Measurements from ENCODE around the gene LONRF2. TPM values are rescaled to one million over a fixed set of nuclear protein-coding genes. Genes with fewer than 3 reads are reported as not detected.

LONRF2 gene
- total RNA-seq, 1 donor from 2014 or later = 0.45 TPM

- no peaks in the 10 kb centered on the region for H3K9me3 ChIP-seq (ENCODE audit: insufficient read depth, low read depth, low read length)
- TF ChIP-seq EZH2 (IDR thresholded peaks at IDR 0.05; ENCODE audit: insufficient read depth, low read length) (no peak), CTCF (IDR thresholded peaks at IDR 0.05; ENCODE audit: insufficient read depth, low read depth, low read length) (no peak)
- Mint-ChIP-seq H3K36me3 (ENCODE audit: low read depth, unreplicated experiment) (no peaks in the 10 kb centered on the region), H3K27ac (ENCODE audit: unreplicated experiment) (peak overlapping the region; percentile 36), H3K27me3 (ENCODE audit: low read depth, unreplicated experiment) (no peaks in the 10 kb centered on the region), H3K4me3 (ENCODE audit: unreplicated experiment) (no peak overlapping the region), H3K9me3 (ENCODE audit: unreplicated experiment) (no peaks in the 10 kb centered on the region), H3K4me1 (ENCODE audit: low read depth, unreplicated experiment) (peaks cover 25% of the 10 kb centered on the region)
- FAIRE-seq (no peak), DNase-seq (ENCODE audit: low read depth) (peak; percentile 92)
- no peak overlapping the region for H3K4me3 ChIP-seq (ENCODE audit: insufficient read depth, low read depth, low read length)
- no peaks in the 10 kb centered on the region for H3K36me3 ChIP-seq (ENCODE audit: insufficient read depth, low read length)
- no peak overlapping the region for H3K27ac ChIP-seq (ENCODE audit: low read depth, low read length)
- H3K79me2 ChIP-seq (ENCODE audit: insufficient read depth, low read length) = no peaks in the 10 kb centered on the region
- no peaks in the 10 kb centered on the region for H4K20me1 ChIP-seq (ENCODE audit: insufficient read depth, low read length)
- H3K27me3 ChIP-seq (ENCODE audit: insufficient read depth, low read length) = no peaks in the 10 kb centered on the region
- H2AFZ ChIP-seq (ENCODE audit: low read depth, low read length) = no peak overlapping the region
- peak overlapping the region; percentile 44 for H3K4me2 ChIP-seq (ENCODE audit: low read length)
- peaks cover 34% of the 10 kb centered on the region for H3K4me1 ChIP-seq (ENCODE audit: insufficient read depth, low read length)
- no peak overlapping the region for H3K9ac ChIP-seq (ENCODE audit: low read length)
These were observed 36.6 kb downstream of the LONRF2 start for GRCh38 chr2:100285691-100286090.

DNA sequence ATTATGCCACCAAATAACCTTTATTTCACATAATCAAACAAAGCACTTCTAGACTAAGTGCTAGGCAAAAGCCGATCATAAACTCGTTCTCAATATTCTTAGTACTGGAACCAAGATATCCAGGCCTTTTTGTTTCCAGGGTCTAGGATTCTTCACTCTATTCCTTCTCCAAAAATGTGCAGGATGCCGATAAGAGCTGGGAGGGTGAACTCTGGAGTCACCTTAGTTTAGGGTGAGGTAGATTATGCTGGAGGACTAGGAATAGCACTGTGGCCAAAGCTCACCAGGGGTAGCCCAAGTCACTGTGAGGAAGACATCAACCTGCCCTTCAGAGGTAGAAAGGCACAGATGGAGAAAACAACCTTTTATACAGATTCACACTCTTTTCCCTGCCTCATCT, 37.3 kb downstream of the LONRF2 start:
- no peak overlapping the region for H3K4me2 ChIP-seq (ENCODE audit: low read length)
- no peak for FAIRE-seq
- no peak overlapping the region for H3K27ac Mint-ChIP-seq (ENCODE audit: unreplicated experiment)
- H3K9me3 ChIP-seq (ENCODE audit: insufficient read depth, low read depth, low read length) = no peaks in the 10 kb centered on the region
- H3K4me3 ChIP-seq (ENCODE audit: insufficient read depth, low read depth, low read length) = no peak overlapping the region
- TF ChIP-seq CTCF (IDR thresholded peaks at IDR 0.05; ENCODE audit: insufficient read depth, low read depth, low read length) (no peak), EZH2 (IDR thresholded peaks at IDR 0.05; ENCODE audit: insufficient read depth, low read length) (no peak)
- no peaks in the 10 kb centered on the region for H3K36me3 Mint-ChIP-seq (ENCODE audit: low read depth, unreplicated experiment)
- no peaks in the 10 kb centered on the region for H4K20me1 ChIP-seq (ENCODE audit: insufficient read depth, low read length)
- H3K4me3 Mint-ChIP-seq (ENCODE audit: unreplicated experiment) = no peak overlapping the region
- H2AFZ ChIP-seq (ENCODE audit: low read depth, low read length) = no peak overlapping the region
- peaks cover 25% of the 10 kb centered on the region for H3K4me1 Mint-ChIP-seq (ENCODE audit: low read depth, unreplicated experiment)
- H3K9me3 Mint-ChIP-seq (ENCODE audit: unreplicated experiment) = no peaks in the 10 kb centered on the region
- peaks cover 28% of the 10 kb centered on the region for H3K4me1 ChIP-seq (ENCODE audit: insufficient read depth, low read length)
- H3K27me3 Mint-ChIP-seq (ENCODE audit: low read depth, unreplicated experiment) = no peaks in the 10 kb centered on the region
- no peaks in the 10 kb centered on the region for H3K36me3 ChIP-seq (ENCODE audit: insufficient read depth, low read length)
- DNase-seq (ENCODE audit: low read depth) = no peak
- H3K79me2 ChIP-seq (ENCODE audit: insufficient read depth, low read length) = no peaks in the 10 kb centered on the region
- H3K9ac ChIP-seq (ENCODE audit: low read length) = no peak overlapping the region
- no peak overlapping the region for H3K27ac ChIP-seq (ENCODE audit: low read depth, low read length)
- H3K27me3 ChIP-seq (ENCODE audit: insufficient read depth, low read length) = no peaks in the 10 kb centered on the region

DNA sequence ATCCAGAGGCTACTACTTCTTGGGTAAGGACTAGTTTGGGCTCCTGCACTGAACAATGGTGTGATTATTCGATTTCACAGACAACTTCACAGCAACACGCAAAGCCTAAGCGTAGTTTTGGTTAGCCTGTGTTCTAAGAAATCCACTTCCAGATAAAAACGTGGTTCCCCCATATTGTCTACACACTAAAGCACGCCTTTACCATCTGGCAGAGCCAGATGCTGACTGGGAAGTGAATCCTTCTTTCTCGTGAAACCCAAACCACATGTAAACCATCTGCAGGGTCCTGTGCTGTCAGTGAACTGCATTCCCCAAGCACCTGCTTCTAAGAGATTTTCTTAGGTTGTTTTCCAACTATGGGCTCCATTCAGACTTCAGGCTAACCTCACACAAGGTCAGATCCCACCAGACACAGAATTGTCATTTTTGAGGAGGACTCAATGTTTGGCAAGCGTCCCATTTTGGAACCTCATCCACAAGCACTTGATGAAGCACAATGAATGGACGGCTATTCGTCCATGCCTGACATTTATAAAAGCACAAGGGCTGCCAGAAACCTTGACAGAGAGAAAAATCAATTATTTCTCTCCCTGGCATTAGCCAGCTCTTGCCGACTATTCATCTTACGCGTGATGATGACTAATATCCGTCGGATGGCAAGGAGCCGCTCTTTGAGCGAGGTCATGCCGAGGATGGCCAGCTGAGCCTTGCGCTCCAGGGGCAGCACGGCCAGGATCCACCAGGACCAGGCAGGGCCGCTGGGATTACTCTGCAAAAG, 38.4 kb downstream of the LONRF2 start:
- no peaks in the 10 kb centered on the region for H3K27me3 ChIP-seq (ENCODE audit: insufficient read depth, low read length)
- H3K27ac ChIP-seq (ENCODE audit: low read depth, low read length) = no peak overlapping the region
- no peak overlapping the region for H2AFZ ChIP-seq (ENCODE audit: low read depth, low read length)
- H3K9ac ChIP-seq (ENCODE audit: low read length) = no peak overlapping the region
- no peak overlapping the region for H3K27ac Mint-ChIP-seq (ENCODE audit: unreplicated experiment)
- H3K36me3 Mint-ChIP-seq (ENCODE audit: low read depth, unreplicated experiment) = no peaks in the 10 kb centered on the region
- no peak overlapping the region for H3K4me3 Mint-ChIP-seq (ENCODE audit: unreplicated experiment)
- H3K9me3 Mint-ChIP-seq (ENCODE audit: unreplicated experiment) = no peaks in the 10 kb centered on the region
- FAIRE-seq (no peak), DNase-seq (ENCODE audit: low read depth) (peak; percentile 64)
- no peaks in the 10 kb centered on the region for H3K79me2 ChIP-seq (ENCODE audit: insufficient read depth, low read length)
- H3K4me1 ChIP-seq (ENCODE audit: insufficient read depth, low read length) = peaks cover 28% of the 10 kb centered on the region
- no peaks in the 10 kb centered on the region for H4K20me1 ChIP-seq (ENCODE audit: insufficient read depth, low read length)
- H3K36me3 ChIP-seq (ENCODE audit: insufficient read depth, low read length) = no peaks in the 10 kb centered on the region
- peaks cover 2% of the 10 kb centered on the region for H3K27me3 Mint-ChIP-seq (ENCODE audit: low read depth, unreplicated experiment)
- H3K4me2 ChIP-seq (ENCODE audit: low read length) = peak overlapping the region; percentile 49
- TF ChIP-seq CTCF (IDR thresholded peaks at IDR 0.05; ENCODE audit: insufficient read depth, low read depth, low read length) = no peak
- no peak for TF ChIP-seq EZH2 (IDR thresholded peaks at IDR 0.05; ENCODE audit: insufficient read depth, low read length)
- peaks cover 27% of the 10 kb centered on the region for H3K4me1 Mint-ChIP-seq (ENCODE audit: low read depth, unreplicated experiment)
- H3K4me3 ChIP-seq (ENCODE audit: insufficient read depth, low read depth, low read length) = no peak overlapping the region
- H3K9me3 ChIP-seq (ENCODE audit: insufficient read depth, low read depth, low read length) = no peaks in the 10 kb centered on the region

All from astrocyte (in vitro differentiated cells and primary cell).